Esophagus squamous epithelium (tissue), 5 donors: ENCODE results near the gene TSGA10IP. TPM values are rescaled to one million over a fixed set of nuclear protein-coding genes. Genes with fewer than 3 reads are reported as not detected.
A peak's percentile ranks its signal among the peaks of the same experiment; 100 is the strongest.

Source experiments
- DNase-seq: peaks from one replicate; lab custom pipeline; 2025; lab: John Stamatoyannopoulos, UW
- H3K27ac ChIP-seq, 4 donors: fragments of 200-600 bp; sonication (generic); one replicate each; pipeline ENCODE4 v1.5.1; 2016 to 2019; ENCODE audit warnings: mild to moderate bottlenecking in 1 of 4
- H3K27me3 ChIP-seq, 4 donors: fragments of 200-600 bp; sonication (generic); 1 replicate in 3 of 4; 2 replicates in 1 of 4; pipeline versions ENCODE4 v1.5.1 to v1.6.0; 2017 to 2021; ENCODE audit warnings: antibody characterized with exemption in 1 of 4
- H3K36me3 ChIP-seq, 3 donors: fragments of 200-600 bp; sonication (generic); one replicate each; pipeline ENCODE4 v1.5.1; 2016 to 2019
- H3K4me1 ChIP-seq, 3 donors: fragments of 200-600 bp; sonication (generic); one replicate each; pipeline ENCODE4 v1.5.1; 2017 to 2019
- H3K4me3 ChIP-seq, 4 donors: fragments of 200-600 bp; sonication (generic); 1 replicate in 3 of 4; 2 replicates in 1 of 4; pipeline ENCODE4 v1.5.1; 2016 to 2019; ENCODE audit warnings: mild to moderate bottlenecking in 2 of 4, moderate library complexity in 1 of 4
- H3K9me3 ChIP-seq, 3 donors: fragments of 200-600 bp; sonication (generic); one replicate each; pipeline ENCODE4 v1.5.1; 2016 to 2019
- POLR2A ChIP-seq, 4 donors: fragments of 450-650 bp; IDR thresholded peaks; one replicate each; pipeline ENCODE4 v1.6.1; 2017; ENCODE audit warnings: antibody characterized with exemption in 4 of 4, mild to moderate bottlenecking in 4 of 4, moderate library complexity in 3 of 4
- WGBS, 2 donors: methylation state at CpG; one replicate each; pipeline ENCODE4 v1.1.5; 2018; 5-methylcytosine and 5-hydroxymethylcytosine counted together
- intact Hi-C: fragments of 100-400 bp; cut with DNase I; formaldehyde crosslinking; loops from one replicate; pipeline ENCODE4 v1.15.0; 2022
- total RNA-seq, 4 donors: library from RNA; depleted of rRNA; stranded (reverse); fragments of >200 nt; gene quantifications; one replicate each; pipeline ENCODE4 v1.1.0, GENCODE V29; 2016
- TF ChIP-seq, protein P1 (sequence below), 6 experiments: fragments of 450-650 bp in 4 of 6; fragments of 200-600 bp in 2 of 6; sonication (generic) in 2 of 6; IDR thresholded peaks; one replicate each; pipeline ENCODE4 v1.5.1; 2016 to 2019; ENCODE audit warnings: antibody characterized with exemption in 6 of 6, mild to moderate bottlenecking in 4 of 6, moderate library complexity in 4 of 6
- donor health status: DM: yes; HTN: yes; CAD: no.

Gene TSGA10IP
- total RNA-seq, 4 donors from 2014 or later: not detected

DNA sequence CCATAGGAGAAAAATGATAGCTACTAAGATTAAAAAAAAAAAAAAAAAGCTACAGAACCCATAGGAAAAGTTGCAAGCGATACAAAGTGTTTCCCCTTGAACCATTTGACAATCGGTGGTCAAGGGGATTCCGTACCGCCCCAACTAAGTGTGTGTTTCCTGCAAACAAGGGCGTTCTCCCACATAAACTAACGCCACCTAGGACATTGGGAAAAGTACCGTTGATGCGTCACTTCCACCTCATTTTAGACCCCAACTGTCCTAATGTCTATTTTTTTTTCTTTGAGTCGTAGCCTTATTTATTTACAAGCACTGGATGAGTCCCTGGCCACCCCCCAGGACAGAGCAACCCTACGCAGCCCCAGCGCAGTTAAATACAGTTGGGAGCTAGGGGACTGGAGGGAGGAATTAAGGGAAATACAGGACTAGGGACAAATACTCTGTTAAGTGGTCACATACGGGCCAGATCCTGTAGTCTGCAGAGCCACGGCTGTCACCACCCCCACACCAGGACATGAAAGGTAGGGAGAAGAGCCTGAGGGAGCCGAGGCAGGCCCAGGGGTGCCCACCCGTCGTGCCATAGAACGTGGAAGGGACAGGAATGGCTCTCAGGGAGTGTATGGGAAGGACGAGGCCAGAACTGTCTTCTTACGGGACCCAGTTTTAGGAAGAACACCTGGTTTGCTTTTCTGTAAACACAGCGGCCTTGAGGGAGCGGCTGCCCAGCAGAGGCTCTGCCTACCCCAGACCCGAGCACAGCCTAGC lies 37.7 kb downstream of the TSGA10IP start:
- no peaks in the 10 kb centered on the region for H3K9me3 ChIP-seq
- intact Hi-C loops: no loop called here
- TF ChIP-seq, protein P1, sequence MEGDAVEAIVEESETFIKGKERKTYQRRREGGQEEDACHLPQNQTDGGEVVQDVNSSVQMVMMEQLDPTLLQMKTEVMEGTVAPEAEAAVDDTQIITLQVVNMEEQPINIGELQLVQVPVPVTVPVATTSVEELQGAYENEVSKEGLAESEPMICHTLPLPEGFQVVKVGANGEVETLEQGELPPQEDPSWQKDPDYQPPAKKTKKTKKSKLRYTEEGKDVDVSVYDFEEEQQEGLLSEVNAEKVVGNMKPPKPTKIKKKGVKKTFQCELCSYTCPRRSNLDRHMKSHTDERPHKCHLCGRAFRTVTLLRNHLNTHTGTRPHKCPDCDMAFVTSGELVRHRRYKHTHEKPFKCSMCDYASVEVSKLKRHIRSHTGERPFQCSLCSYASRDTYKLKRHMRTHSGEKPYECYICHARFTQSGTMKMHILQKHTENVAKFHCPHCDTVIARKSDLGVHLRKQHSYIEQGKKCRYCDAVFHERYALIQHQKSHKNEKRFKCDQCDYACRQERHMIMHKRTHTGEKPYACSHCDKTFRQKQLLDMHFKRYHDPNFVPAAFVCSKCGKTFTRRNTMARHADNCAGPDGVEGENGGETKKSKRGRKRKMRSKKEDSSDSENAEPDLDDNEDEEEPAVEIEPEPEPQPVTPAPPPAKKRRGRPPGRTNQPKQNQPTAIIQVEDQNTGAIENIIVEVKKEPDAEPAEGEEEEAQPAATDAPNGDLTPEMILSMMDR (IDR thresholded peaks at IDR 0.05): no peak
- no peak for TF ChIP-seq POLR2A (IDR thresholded peaks at IDR 0.05)
- 63 to 76% methylated on average over 16 to 17 of the region's 22 CpGs for WGBS, 2 donors
- no peaks in the 10 kb centered on the region for H3K4me1 ChIP-seq
- H3K4me3 ChIP-seq: no peak overlapping the region
- DNase-seq: no peak
- H3K27me3 ChIP-seq: no peaks in the 10 kb centered on the region
- H3K36me3 ChIP-seq: peaks cover 9 to 21% (median 12%) of the 10 kb centered on the region in 3 donors
- no peak overlapping the region for H3K27ac ChIP-seq

DNA sequence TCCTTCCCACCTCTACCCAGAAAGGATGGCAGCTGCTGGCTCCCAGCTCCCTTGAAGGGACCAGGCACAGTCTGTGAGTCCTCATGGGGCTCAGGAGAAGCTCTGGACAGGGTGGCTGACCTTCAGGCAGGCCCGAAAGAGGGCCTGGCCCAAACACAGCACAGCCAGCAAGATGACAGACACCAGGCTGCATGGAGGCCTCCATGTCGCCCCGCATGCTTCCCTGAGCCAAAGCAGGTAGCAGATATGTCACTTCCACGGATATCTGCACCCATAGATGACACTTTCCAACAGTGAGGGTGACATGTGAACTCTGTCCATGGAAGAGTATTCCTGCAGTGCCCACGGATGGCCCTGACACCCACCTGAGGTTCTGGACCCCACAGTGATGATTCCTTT lies 38.3 kb downstream of the TSGA10IP start:
- peaks cover 3 to 15% (median 8%) of the 10 kb centered on the region in 3 donors for H3K36me3 ChIP-seq
- H3K4me3 ChIP-seq: no peak overlapping the region
- no peak overlapping the region for H3K27ac ChIP-seq
- no peak for DNase-seq
- no peak for TF ChIP-seq POLR2A (IDR thresholded peaks at IDR 0.05)
- TF ChIP-seq, protein P1 (IDR thresholded peaks at IDR 0.05): no peak
- H3K4me1 ChIP-seq: no peaks in the 10 kb centered on the region
- intact Hi-C loops: no loop called here
- WGBS, 2 donors: no CpG with 5 or more reads among the region's 5 CpGs
- no peaks in the 10 kb centered on the region for H3K9me3 ChIP-seq
- no peaks in the 10 kb centered on the region for H3K27me3 ChIP-seq

GRCh38 chr11:65987336-65987735 lies 42.1 kb downstream of the TSGA10IP start:
- Histone ChIP-seq H3K27ac (no peak overlapping the region), H3K36me3 (peaks cover 0 to 10% (median 0%) of the 10 kb centered on the region in 3 donors), H3K4me1 (peaks cover 0 to 6% (median 0%) of the 10 kb centered on the region in 3 donors), H3K9me3 (no peaks in the 10 kb centered on the region), H3K4me3 (no peak overlapping the region), H3K27me3 (no peaks in the 10 kb centered on the region)
- intact Hi-C loops: loop anchor here (5.0 kb wide), 1 partner anchor 105 kb away; no protein-coding TSS in a partner anchor
- TF ChIP-seq POLR2A (IDR thresholded peaks at IDR 0.05): no peak
- TF ChIP-seq, protein P1 (IDR thresholded peaks at IDR 0.05): no peak
- DNase-seq: no peak
- WGBS, 2 donors: 56 to 89% methylated on average over 2 to 4 of the region's 9 CpGs

GRCh38 chr11:65988791-65989592 lies 43.7 kb downstream of the TSGA10IP start:
- TF ChIP-seq, protein P1 (IDR thresholded peaks at IDR 0.05): peak; percentile 86 to 99 (median 96)
- no peak for TF ChIP-seq POLR2A (IDR thresholded peaks at IDR 0.05)
- WGBS, 2 donors: 18 to 19% methylated on average over 10 of the region's 10 CpGs
- H3K4me3 ChIP-seq: no peak overlapping the region
- DNase-seq: peak; percentile 64
- H3K27me3 ChIP-seq: no peaks in the 10 kb centered on the region
- peaks cover 0 to 10% (median 0%) of the 10 kb centered on the region in 3 donors for H3K36me3 ChIP-seq
- H3K9me3 ChIP-seq: no peaks in the 10 kb centered on the region
- peak overlapping the region in 1 of 4 donors; percentile 15 for H3K27ac ChIP-seq
- peaks cover 0 to 6% (median 0%) of the 10 kb centered on the region in 3 donors for H3K4me1 ChIP-seq
- intact Hi-C loops: loop anchor here (5.0 kb wide), 1 partner anchor 107 kb away; no protein-coding TSS in a partner anchor
